NCI-H446 treated with DMSO at 0.1 percent for 48 hours (cell line): ENCODE data around the gene IGLL1.
"Not testable (repeated sequence)": the region's sequence is repeated elsewhere in the genome, so short reads cannot be mapped to it uniquely, and the experiment has no call there.

Experiments used
- DNase-seq: peaks from one replicate; lab custom pipeline; 2025; lab: John Stamatoyannopoulos, UW

IGLL1 gene

DNA sequence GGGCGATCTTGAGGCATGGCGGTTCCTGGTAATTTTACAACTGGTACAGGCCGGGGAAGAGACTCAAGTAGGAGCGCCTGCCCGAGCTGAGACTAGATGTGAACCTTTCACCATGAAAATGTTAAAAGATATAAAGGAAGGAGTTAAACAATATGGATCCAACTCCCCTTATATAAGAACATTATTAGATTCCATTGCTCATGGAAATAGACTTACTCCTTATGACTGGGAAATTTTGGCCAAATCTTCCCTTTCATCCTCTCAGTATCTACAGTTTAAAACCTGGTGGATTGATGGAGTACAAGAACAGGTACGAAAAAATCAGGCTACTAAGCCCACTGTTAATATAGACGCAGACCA is 40.3 kb downstream of the IGLL1 start:
- not testable (repeated sequence) for DNase-seq

DNA sequence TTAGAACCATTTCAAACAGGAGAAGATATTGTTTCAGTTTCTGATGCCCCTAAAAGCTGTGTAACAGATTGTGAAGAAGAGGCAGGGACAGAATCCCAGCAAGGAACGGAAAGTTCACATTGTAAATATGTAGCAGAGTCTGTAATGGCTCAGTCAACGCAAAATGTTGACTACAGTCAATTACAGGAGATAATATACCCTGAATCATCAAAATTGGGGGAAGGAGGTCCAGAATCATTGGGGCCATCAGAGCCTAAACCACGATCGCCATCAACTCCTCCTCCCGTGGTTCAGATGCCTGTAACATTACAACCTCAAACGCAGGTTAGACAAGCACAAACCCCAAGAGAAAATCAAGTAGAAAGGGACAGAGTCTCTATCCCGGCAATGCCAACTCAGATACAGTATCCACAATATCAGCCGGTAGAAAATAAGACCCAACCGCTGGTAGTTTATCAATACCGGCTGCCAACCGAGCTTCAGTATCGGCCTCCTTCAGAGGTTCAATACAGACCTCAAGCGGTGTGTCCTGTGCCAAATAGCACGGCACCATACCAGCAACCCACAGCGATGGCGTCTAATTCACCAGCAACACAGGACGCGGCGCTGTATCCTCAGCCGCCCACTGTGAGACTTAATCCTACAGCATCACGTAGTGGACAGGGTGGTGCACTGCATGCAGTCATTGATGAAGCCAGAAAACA is 40.8 kb downstream of the IGLL1 start:
- peak; percentile 67 for DNase-seq

DNA sequence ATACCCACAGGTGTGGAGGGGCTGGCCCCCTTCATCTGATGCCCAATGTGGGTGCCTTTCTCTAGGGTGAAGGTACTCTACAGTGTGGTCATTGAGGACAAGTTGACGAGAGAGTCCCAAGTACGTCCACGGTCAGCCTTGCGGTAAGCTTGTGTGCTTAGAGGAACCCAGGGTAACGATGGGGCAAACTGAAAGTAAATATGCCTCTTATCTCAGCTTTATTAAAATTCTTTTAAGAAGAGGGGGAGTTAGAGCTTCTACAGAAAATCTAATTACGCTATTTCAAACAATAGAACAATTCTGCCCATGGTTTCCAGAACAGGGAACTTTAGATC is 41.4 kb downstream of the IGLL1 start:
- not testable (repeated sequence) for DNase-seq

DNA sequence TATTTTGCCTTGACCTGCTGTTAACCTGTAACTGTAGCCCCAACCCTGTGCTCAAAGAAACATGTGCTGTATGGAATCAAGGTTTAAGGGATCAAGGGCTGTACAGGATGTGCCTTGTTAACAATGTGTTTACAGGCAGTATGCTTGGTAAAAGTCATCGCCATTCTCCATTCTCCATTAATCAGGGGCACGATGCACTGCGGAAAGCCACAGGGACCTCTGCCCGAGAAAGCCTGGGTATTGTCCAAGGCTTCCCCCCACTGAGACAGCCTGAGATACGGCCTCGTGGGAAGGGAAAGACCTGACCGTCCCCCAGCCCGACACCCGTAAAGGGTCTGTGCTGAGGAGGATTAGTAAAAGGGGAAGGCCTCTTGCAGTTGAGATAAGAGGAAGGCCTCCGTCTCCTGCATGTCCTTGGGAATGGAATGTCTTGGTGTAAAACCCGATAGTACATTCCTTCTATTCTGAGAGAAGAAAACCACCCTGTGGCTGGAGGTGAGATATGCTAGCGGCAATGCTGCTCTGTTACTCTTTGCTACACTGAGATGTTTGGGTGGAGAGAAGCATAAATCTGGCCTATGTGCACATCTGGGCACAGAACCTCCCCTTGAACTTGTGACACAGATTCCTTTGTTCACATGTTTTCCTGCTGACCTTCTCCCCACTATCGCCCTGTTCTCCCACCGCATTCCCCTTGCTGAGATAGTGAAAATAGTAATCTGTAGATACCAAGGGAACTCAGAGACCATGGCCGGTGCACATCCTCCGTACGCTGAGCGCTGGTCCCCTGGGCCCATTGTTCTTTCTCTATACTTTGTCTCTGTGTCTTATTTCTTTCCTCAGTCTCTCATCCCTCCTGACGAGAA is 42.0 kb downstream of the IGLL1 start:
- not testable (repeated sequence) for DNase-seq

DNA sequence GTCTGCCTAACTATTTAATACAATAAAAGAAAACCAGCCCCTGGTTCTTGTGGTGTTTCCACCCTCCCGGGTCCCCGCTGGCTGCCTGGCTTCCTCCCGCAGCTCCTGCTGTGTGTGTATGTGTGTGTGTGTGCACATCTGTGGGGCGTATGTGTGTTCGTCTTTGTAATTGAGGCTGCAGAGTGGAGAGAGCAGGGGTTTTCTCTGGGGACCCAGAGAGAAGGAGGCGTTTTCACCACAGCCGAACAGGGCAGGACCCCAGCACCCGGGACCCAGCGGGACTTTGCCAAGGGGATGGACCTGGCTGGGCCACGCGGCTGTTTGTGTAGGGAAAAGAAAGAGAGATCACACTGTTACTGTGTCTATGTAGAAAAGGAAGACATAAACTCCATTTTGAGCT is 42.7 kb downstream of the IGLL1 start:
- DNase-seq = no peak

DNA sequence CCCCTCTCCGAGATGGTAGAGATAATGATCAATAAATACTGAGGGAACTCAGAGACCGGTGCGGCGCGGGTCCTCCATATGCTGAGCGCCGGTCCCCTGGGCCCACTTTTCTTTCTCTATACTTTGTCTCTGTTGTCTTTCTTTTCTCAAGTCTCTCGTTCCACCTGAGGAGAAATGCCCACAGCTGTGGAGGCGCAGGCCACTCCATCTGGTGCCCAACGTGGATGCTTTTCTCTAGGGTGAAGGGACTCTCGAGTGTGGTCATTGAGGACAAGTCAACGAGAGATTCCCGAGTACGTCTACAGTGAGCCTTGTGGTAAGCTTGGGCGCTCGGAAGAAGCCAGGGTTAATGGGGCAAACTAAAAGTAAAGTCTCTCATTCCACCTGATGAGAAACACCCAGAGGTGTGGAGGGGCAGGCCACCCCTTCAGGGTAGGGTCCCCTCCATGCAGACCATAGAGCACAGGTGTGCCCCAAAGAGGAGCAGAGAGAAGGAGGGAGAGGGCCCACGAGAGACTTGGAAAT is 43.2 kb downstream of the IGLL1 start:
- no peak for DNase-seq

DNA sequence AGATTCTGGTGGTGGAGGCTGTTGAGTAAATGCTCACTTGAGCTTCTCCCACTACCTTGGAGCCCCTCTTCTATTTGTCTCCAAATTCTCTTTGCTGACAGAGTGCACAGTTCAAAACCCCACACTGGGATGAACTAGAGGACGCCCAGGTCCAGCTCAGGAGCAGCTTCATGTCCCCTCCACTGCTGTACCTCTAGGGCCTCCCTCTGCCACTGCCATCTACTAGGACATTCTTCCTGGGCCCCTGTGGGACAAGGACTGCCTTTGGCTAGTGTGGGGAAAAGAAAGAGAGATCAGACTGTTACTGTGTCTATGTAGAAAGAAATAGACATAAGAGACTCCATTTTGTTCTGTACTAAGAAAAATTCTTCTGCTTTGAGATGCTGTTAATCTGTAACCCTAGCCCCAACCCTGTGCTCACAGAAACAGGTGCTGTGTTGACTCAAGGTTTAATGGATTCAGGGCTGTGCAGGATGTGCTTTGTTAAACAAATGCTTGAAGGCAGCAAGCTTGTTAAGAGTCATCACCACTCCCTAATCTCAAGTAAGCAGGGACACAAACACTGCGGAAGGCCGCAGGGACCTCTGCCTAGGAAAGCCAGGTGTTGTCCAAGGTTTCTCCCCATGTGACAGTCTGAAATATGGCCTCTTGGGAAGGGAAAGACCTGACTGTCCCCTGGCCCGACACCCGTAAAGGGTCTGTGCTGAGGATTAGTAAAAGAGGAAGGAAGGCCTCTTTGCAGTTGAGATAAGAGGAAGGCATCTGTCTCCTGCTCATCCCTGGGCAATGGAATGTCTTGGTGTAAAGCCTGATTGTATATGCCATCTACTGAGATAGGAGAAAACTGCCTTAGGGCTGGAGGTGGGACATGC is 44.1 kb downstream of the IGLL1 start:
- not testable (repeated sequence) for DNase-seq

DNA sequence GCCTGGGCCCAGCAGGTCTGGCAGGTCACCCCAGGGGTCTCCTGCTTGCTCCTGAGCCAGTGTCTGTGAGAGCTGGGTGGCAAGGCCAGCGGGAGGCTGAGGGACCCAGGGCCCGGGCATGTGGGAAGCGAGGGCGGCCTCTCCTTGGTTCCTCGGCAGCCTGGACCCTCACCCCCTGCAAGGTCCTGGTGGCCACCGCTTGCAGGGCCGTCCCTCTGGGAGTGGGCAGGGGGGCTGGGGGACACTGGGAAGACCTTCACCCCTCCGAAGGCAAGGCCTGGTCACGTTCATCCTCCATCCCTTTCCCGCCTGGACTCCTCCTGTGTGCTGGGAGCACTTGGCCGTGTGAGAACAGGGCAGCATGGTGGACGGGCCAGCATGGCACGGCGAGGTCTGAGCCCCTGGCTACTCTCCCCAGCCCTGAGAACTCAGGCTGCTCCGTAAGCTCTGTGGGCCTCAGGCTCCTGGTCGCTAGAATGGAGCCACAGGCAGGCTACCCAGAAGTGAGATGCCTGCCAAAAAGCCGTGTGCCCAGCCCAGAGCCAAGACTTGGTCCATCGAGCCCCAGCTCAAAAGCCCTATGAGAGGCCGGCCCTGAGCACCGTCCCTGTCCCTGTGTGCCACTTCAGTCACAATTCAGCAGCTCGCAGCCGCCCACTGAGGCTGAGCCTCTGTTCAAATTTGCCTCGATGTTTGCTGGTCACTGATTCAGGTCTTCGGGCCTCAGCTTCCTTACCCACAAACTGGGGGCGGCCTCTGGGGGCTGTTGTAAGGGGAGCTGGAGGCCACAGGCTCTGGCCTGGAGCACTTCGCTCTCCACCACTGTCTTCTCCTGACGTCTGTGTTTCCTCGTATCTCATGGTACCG is 45.0 kb downstream of the IGLL1 start:
- DNase-seq = no peak

DNA sequence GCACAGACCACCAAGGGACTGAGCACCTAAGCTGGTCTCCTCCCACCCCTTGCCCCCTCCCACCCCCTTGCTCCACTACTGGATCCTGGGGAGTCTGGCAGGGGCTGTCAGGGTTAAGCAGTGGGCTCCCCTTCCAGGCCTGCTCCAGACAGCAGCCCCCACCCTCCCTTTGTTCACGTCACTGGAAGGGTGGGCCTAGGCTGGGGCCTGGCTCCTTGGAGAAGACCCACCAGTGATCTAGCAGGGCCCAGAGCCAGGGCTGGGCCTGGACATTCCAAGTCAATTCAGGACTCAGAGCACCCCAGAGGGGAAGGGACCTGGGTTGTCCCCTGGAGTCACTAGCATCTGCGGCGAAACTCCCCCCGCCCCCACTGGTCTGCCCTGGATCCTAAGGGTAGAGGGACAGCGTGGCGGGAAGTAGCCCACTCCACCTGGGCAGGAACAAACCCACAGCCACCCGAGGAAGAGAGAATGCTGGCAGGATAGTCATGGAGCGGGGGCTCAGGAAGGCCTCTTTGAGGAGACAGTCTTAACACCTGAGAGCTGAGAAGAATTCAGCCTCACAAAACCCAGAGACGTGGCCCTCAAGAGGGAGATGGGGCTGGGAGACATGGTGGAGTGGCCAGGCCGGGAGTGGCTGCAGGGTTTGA is 45.8 kb downstream of the IGLL1 start:
- DNase-seq = no peak

DNA sequence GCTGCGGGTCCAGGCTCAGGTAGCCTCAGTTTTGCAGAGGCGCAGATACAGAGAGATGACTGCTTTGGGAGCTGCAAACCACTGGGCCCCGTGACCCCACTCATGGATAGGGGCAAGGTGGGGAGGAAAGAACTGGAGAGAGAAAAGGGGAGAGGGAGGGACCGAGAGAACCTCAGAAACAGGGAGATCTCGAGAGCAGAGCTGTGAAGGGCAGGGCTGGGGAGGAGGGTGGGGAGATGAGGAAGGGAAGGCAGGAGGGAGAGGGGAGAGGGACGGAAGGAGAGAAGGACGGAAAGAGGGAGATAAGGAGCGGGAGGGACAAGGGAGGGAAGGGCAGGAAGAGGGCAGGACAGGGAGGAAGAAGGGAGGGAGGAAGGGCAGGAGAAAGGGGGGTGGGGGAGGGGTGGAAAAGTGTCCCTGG is 46.3 kb downstream of the IGLL1 start:
- DNase-seq = no peak

DNA sequence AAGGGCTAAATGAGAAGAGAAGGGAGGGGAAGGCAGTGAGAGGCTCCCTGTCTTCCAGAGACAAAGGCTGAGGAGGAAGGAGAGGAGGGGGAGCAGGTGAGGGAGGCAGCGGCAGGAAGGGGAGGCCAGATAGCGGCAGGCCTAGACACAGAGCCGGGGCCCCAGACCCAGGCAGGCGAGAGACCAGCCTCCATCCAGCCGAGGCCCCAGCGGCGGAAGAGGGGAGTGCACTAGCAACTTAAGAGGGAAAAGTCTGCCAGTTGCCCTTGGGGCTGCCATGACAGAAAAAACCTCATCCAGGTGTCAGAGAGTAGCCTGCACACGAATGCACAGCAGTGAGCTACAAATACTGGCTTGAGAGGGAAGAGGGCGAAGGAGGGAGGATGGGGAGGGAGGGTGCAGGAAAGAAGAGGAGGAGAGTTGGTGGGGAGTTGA is 46.7 kb downstream of the IGLL1 start:
- DNase-seq = no peak

DNA sequence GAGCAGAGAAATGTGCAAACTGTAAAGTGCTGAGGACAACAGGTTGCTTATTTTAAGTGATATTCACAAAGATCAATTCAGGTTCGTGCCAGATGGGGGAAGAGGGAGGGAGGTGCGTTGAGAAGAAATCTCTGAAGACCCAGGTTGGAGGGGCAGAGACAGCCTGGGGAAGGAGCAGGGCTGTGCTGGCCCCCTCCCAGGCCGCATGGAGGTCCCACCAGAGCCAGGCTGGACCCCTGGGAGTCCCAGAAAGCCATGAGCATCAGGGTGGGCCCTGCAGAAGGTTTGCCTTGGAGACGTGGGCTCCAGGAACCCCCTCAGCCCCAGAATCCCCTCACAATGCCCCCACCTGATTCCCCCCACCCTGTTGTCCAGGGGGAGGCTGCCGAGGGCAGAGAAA is 47.4 kb downstream of the IGLL1 start:
- no peak for DNase-seq

DNA sequence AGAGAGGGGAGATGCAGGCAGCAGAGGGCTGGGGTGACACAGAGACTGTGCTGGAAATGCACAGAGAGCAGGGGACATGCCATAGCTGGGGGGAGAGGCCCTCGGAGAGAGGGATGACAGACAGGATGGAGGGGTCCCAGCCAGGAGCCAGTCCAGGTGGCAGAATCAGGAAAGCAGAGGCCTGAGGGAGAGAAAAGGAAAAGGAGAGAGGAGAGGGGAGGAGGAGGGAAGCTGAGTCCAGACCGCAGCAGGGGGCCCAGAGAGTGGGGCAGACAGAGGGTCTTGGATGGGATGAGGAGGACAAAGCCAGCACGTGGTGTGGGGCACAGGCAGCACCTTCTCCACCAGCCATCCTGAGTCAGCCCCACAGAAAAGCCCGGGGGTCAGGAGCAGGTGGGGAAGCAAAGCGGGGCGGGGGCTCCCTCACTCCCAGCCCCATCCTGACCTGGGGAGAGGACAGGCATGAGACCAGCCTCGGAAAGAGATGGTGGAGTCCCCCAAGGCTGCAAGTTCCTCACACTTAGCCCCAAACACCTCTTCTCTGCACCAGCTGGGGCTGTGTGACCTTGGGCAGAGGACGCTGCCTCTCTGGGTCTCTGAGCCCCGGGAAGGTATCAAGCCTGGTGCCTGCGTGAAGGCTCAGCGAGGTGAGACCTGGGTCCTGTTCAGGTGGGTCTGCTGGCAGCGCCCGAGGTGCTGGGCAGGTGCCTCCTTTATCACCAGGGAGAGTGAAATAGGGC is 48.0 kb downstream of the IGLL1 start:
- no peak for DNase-seq

DNA sequence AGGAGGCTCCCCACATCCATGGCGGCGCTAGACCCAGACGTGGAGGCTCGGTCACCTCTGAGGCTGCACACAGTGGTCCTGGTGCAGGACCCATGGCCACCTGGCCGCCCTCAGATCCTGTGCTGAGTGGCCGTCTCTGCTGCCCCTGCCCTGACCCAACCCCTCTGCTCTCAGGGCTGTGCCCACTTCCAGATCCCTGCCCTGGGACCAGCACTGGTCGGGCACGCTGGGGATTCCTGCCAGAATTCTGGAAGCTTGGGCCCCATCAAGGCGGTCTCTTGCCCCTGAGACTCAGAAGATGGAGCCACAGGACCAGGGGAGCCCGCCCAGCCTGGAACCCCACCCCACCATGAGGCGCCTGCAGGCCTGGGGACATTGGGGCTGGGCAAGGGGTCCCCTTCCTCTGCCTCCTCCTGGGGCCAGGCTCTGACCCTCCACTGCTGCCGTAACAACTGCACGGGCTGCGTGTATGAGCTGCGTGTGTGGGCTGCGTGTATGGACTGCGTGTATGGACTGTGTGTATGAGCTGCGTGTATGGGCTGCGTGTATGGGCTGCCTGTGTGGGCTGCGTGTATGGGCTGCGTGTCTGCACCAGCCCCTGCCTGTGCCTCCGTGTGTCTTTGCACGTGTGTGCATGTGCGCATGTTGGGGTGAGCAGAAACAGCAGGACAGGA is 48.7 kb downstream of the IGLL1 start:
- DNase-seq = no peak

DNA sequence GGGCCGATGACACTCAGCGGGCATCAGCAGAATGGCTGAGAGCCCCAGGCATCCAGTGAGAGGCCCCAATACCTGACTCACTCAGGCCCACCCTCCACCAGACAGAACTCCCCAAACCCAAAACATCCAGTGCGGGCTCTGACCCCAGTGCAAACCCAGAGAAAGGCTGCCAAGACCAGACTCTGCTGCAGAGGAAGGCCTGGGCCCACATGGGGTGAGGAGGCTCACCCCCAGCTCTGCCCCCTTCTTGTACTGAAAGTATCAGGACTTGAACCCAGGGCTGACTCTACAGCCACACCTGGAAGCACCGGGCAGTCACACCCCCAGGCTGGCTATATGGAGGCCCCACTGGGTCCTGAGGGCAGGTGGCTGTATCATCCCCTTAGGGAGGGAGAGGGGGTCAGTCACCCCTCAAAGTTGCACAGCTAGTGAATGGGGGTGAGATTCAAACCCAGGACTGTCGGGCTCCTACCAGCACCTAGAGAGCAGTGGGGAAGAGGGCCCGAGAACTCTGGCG is 49.3 kb downstream of the IGLL1 start:
- DNase-seq = no peak

DNA sequence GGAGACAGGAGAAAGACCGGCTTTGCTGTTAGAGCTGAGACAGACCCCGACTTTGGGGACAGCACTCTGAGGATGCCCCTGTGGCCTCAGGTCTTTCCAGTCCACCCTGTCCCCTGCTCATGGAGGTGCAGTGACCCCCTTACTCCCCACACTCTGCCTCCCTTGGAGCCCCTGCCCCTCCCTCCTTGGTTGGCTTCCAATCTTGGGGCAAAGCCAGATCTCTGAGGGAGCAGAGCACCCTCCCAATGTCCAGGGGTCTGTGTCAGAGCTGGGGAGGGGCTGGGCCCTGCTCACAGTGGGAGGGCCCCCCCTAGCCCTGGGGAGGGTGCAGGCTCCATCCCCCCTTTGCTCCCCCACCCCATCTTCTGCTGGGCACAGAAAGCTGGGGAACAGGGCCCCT is 50.0 kb downstream of the IGLL1 start:
- no peak for DNase-seq

DNA sequence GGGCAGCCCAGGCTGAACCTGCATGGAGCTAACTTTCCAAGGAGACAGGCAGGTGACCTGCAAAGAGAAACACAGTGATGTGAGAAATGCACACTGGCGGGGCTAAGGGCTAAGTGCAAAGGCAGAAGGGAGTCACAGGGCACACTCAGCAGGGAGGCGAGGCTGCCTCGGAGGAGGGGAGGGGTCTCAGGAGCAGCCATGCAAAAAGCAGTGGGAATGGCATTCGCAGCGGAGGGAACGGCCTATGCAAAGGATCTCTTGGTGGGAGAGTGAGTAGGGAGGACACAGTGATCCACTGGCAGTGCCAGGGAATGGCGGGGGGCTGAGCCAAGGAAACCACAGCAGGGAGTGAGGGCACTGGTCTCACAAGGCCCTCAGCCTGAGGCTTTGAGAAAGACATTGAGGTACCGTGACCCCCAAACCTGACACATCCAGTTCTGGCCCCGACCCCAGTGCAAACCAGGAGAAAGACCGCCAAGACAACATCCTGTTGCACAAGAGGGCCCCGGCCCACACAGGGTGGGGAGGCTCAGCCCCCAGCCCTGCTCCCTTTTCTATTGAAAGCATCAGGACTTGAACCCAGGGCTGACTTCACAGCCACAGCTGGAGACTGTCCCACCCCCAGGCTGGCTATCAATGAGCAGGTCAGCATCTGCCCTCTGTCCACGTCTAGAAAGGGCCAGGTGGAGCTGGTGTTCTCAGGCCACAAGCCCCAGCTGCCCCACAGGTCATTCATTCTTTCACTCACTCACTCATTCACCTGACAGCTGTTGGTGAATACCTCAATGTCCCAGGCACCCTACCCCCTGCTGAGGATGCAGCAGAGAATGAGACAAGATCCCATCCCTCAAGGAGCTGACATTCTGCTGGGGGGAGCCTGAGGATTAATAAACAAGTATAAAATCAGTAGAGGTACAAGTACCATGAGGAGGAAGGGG is 50.7 kb downstream of the IGLL1 start:
- no peak for DNase-seq
